T-helper 2 cell treated with Interferon-gamma antibody and Interleukin-4, amounts not matched to agents 5 μg/mL and 100 μg/mL, for 36 hours (primary cell): ENCODE measurements around the gene SLC23A1.

ENCODE experiments used
- DNase-seq: peaks from one replicate; pipeline ENCODE4 v3.0.0; 2021; ENCODE audit warnings: low spot score
- H3K27ac Mint-ChIP-seq: one replicate; pipeline ENCODE4 v1.8.0; 2021; ENCODE audit warnings: mild to moderate bottlenecking, mixed read lengths
- H3K27me3 Mint-ChIP-seq: one replicate; pipeline ENCODE4 v1.8.0; 2021; ENCODE audit warnings: low read depth, mixed read lengths
- H3K36me3 Mint-ChIP-seq: one replicate; pipeline ENCODE4 v1.8.0; 2021; ENCODE audit warnings: low read depth, mixed read lengths
- H3K4me1 Mint-ChIP-seq: one replicate; pipeline ENCODE4 v1.8.0; 2021; ENCODE audit warnings: low read depth, mixed read lengths
- H3K4me3 Mint-ChIP-seq: one replicate; pipeline ENCODE4 v1.8.0; 2022; ENCODE audit warnings: mild to moderate bottlenecking, moderate library complexity, mixed read lengths
- H3K9me3 Mint-ChIP-seq: one replicate; pipeline ENCODE4 v1.8.0; 2021; ENCODE audit warnings: mixed read lengths

The SLC23A1 gene

DNA sequence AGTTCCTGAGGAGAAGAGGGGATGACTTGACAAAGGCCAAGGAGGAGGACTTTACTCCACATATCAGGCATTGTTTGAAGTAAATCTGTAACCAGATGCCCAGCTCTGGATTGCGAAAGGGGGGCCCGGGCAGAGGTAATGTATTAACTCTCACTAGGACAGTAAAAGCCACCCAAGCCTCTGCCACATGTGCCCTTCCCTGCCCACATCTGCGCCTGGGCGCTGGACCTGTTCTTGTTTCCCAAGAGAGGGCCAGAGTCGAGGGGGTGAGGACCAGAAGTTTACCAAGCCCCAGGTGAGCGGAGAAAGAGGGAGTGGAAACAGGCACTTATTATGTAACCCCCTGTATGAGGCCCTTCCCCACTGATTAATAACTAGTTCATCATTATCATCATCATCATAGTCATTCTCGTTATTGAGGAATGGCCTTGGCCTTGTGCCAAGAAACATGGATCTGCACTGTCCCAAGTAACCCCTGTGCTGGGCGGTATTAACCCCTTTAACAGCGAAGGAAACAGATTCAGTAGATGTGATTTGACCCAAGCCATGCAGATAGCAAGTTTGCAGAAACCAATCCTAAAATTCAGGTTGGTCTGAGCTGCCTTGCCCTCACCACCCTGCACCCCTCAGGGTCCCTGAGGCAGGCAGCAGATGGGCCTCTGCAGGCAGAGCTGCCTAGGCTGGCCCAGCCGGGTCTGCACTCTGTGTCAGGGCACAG lies at the start of gene SLC23A1:
SLC23A1 (minus strand) TSS at position 23 of the 718 bp plus-strand sequence. CDS start 44 bp downstream, outside the sequence.
- no peak within 1 kb of the TSS for H3K4me3 Mint-ChIP-seq
- no peak for DNase-seq
- H3K4me1 Mint-ChIP-seq: peaks cover 36% of the 10 kb centered on the region
- H3K27me3 Mint-ChIP-seq: no peaks in the 10 kb centered on the region
- peak within 1 kb of the TSS; percentile 95 for H3K27ac Mint-ChIP-seq
- peaks cover 8% of the 10 kb centered on the region for H3K36me3 Mint-ChIP-seq
- no peaks in the 10 kb centered on the region for H3K9me3 Mint-ChIP-seq

DNA sequence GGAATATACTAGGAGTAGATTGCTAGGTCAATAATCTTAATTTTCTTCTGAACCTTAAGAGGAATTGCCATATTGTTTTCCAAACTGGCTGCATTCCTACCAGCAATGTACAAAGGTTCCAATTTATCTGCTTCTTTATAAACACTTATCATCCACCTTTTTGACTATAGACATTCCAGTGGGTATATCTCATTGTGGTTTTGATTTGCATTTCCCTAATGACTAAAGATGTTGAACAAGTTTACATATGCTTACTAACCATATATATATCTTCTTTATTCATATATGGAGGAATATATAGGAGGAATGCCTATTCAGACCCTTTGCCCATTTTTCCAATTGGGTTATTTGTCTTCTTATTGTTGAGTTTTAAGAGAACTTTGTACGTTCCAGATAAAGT lies 48.6 kb upstream of the SLC23A1 start:
- Mint-ChIP-seq H3K27ac (no peak overlapping the region), H3K9me3 (no peaks in the 10 kb centered on the region), H3K4me3 (no peak overlapping the region), H3K27me3 (no peaks in the 10 kb centered on the region), H3K36me3 (peaks cover 18% of the 10 kb centered on the region), H3K4me1 (peaks cover 9% of the 10 kb centered on the region)
- no peak for DNase-seq

DNA sequence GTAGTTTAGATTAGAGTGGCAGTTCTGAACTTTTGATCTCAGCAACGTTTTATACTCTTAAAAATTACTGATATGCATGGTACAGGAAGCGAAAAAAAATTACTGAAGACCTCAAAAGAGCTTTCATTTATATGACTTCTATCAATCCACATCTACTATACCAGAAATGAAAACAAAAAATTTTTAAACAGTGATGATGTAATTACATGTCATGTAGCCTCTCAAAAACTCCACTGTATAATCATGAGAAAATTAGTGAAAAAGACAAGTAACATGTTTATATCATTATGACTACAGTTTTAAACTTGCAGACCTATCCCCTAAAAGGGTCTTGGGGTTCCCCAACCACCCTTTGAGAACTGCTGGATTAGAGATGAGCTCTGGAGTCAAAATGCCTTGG lies 46.9 kb upstream of the SLC23A1 start:
- no peak overlapping the region for H3K4me3 Mint-ChIP-seq

DNA sequence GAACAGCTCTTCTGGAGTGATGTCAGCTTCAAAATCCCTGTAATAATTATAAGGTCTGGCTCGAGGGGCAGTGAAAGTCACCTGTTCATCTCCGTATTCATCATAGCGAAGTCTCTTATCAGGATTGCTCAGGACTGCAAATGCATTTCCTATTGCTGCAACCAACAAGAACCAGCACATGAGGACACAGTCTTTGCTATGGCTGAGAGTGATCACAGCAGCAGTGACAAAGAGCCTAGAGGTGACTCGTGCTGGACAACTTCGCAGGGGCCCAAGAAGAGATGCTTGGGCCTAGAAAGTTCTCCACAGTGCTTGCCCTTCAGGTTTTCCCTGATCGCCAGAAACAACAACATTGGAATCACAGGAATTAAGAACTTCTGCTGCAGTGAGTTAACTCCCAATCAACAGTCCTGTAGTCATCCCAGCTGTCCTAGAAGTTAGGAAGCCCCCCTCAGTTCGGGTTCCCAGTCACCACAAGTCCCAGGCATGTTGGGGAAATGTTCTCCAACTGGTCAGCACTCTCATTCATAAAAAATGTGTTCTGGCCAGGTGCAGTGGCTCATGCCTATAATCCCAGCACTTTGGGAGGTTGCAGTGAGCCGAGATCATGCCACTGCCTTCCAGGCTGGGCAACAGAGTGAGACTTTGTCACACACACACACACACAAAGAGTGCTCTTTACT lies 43.2 kb upstream of the SLC23A1 start:
- H3K36me3 Mint-ChIP-seq: peaks cover 29% of the 10 kb centered on the region
- no peak overlapping the region for H3K4me3 Mint-ChIP-seq
- no peaks in the 10 kb centered on the region for H3K9me3 Mint-ChIP-seq
- H3K27ac Mint-ChIP-seq: no peak overlapping the region
- DNase-seq: no peak
- peaks cover 13% of the 10 kb centered on the region for H3K4me1 Mint-ChIP-seq
- H3K27me3 Mint-ChIP-seq: no peaks in the 10 kb centered on the region

More for the DNA sequence above, 46.9 kb upstream of the SLC23A1 start:
- Mint-ChIP-seq H3K4me1 (peaks cover 9% of the 10 kb centered on the region), H3K27ac (no peak overlapping the region), H3K36me3 (peaks cover 20% of the 10 kb centered on the region), H3K9me3 (no peaks in the 10 kb centered on the region), H3K27me3 (no peaks in the 10 kb centered on the region)
- DNase-seq: no peak

DNA sequence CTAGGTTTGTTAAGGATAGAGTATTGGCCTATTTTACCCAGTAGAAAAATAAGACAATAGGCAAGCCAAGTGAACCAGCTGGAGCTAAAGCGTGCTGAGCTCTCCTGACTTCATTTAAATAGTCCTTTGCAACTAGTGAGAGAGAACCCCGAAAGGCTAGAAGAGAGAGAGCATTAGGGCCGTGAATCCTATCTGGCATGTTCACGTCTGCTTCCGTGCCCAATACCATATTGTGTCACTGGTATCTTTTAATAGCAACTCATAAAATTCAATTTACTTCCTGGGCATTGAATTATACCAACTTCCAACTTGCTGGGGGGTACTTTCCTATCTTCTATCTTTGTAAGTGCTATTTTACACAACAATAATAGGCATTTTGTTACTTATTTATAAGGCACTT lies 42.4 kb upstream of the SLC23A1 start:
- no peak overlapping the region for H3K4me3 Mint-ChIP-seq
- H3K4me1 Mint-ChIP-seq: peaks cover 13% of the 10 kb centered on the region
- DNase-seq: no peak
- H3K27ac Mint-ChIP-seq: no peak overlapping the region
- peaks cover 33% of the 10 kb centered on the region for H3K36me3 Mint-ChIP-seq
- no peaks in the 10 kb centered on the region for H3K9me3 Mint-ChIP-seq
- H3K27me3 Mint-ChIP-seq: no peaks in the 10 kb centered on the region

DNA sequence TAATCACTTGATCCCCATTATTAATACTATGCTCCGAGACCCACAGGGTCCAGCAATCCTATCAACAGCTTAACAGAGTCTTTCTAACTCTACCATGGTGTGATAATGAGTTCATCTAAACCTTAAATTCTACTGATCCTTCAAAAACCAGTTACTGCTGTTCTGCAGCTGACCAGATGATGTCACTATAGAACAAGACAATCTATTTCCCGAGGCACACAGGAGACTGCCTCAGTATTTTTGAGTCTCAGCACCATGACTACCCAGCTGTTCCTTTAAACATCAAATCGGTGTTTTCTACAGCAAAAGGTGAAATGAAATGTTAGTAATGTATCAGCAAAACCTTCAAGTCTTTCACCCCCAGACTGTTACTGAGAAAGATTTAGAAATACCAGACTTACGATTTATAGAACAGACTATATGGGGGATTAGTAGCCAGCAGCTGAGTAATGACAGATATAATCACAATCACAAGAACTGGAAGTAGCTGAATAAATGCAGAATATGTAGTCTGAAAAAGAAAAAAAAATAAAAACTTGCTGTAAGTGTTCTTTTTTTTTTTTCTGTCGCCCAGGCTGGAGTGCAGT lies 39.3 kb upstream of the SLC23A1 start:
- peaks cover 13% of the 10 kb centered on the region for H3K4me1 Mint-ChIP-seq
- H3K27ac Mint-ChIP-seq: peak overlapping the region; percentile 24
- H3K9me3 Mint-ChIP-seq: no peaks in the 10 kb centered on the region
- DNase-seq: peak; percentile 52
- H3K4me3 Mint-ChIP-seq: no peak overlapping the region
- peaks cover 29% of the 10 kb centered on the region for H3K36me3 Mint-ChIP-seq
- no peaks in the 10 kb centered on the region for H3K27me3 Mint-ChIP-seq

DNA sequence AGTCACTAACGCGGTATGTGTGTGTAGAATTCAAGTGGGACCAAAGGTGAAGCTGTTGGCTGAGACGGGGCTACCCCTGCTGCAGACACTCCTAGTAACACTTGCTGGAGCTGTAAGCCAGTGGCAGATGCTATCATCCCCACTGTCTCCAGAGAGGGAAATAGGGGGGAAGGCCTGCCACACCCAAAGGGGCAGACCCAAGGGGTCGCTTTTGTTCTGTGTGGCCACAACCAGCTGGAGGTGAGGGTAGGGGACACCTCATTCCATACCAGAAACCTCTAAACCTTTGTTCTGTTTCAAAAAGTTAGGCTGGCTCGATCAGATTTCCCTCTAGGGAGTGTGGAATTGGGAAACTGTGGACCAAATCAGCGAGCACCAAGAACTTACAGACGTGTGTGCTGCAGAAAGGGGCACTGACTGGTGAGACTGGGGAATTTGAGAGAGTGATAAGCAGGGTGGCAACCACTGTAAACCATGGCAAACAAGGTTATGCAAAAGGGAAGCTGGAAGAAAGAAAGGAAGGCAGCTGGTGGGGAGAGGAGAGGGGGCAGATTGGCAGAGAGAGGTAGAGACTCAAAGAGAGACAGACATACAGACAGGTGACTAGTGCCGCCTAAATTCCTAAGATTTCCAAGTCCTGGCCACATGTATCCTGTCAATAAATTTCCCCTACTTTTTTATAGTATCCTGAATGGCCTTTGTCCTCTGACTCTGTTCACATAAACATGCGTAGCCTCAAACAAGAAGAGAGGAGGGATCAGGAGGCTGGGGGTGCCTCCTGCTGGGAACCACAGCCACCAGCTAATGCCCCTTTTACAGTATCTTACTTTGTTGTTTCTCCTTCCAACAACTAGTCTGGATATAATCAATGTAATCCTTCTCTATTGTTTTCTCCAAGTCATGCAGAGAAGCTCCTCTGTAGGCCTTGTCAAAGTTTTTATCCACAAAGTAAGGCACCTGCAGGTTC lies 36.4 kb upstream of the SLC23A1 start:
- H3K4me1 Mint-ChIP-seq: peaks cover 36% of the 10 kb centered on the region
- no peak overlapping the region for H3K4me3 Mint-ChIP-seq
- DNase-seq: no peak
- H3K27me3 Mint-ChIP-seq: no peaks in the 10 kb centered on the region
- H3K9me3 Mint-ChIP-seq: no peaks in the 10 kb centered on the region
- H3K36me3 Mint-ChIP-seq: peaks cover 23% of the 10 kb centered on the region
- no peak overlapping the region for H3K27ac Mint-ChIP-seq

DNA sequence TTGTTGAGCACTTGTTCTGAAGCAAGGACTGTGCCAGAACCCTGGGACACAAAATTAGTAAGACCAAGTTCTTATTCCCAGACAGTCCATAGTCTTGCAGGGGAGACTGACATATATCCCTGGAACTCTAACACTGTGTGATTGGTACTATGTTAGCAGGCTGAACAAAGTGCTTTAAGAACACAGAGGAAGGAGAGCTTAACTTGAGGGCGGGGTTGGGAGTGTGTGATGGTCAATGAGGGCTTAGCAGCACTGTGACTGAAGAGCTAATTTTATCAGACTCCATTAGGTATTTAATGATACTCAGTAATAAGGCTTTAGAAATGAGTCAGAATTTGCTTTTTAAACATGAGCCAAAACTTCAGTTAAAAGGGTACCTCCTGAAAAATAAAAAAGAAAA lies 35.7 kb upstream of the SLC23A1 start:
- peaks cover 42% of the 10 kb centered on the region for H3K4me1 Mint-ChIP-seq
- H3K27me3 Mint-ChIP-seq: no peaks in the 10 kb centered on the region
- peaks cover 23% of the 10 kb centered on the region for H3K36me3 Mint-ChIP-seq
- no peak overlapping the region for H3K4me3 Mint-ChIP-seq
- H3K9me3 Mint-ChIP-seq: no peaks in the 10 kb centered on the region
- no peak for DNase-seq
- no peak overlapping the region for H3K27ac Mint-ChIP-seq

DNA sequence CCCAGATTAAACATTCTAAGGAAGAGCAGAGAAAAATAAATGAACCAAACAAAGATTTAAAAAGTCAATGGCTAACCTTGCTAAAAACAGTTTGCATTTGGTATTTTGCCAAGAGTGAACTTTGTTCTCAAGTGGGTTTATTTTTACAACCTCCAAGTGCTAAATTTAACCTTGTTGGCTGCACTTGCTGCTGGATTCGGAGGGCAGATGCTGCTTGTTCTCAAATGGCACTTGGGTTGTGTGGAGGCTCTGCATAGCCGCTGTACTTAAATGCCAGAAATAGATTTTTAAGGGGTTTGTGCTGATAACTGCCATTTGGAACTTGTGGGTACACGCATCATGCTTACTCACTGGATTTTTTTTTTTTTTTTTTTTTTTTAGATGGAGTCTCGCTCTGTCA lies 34.1 kb upstream of the SLC23A1 start:
- H3K27me3 Mint-ChIP-seq: no peaks in the 10 kb centered on the region
- H3K9me3 Mint-ChIP-seq: no peaks in the 10 kb centered on the region
- peak; percentile 15 for DNase-seq
- no peak overlapping the region for H3K4me3 Mint-ChIP-seq
- peak overlapping the region; percentile 14 for H3K27ac Mint-ChIP-seq
- H3K36me3 Mint-ChIP-seq: peaks cover 16% of the 10 kb centered on the region
- H3K4me1 Mint-ChIP-seq: peaks cover 51% of the 10 kb centered on the region

DNA sequence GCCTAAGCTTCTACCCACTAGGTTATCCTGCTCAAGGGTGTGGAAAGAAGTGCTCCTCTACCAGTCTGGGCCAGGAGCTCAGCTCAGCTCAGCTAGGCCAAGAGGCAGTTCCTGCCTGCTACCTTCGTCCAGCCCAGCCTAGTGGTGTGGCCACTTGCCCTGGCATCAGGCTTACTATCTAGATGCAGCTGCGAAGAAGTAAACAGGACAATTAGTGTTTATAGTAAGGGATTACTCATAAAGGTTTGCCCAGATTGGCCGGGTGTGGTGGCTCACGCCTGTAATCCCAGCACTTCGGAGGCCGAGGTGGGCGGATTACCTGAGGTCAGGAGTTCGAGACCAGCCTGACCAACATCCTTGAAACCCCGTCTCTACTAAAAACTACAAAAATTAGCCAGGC lies 33.6 kb upstream of the SLC23A1 start:
- Mint-ChIP-seq H3K27ac (peak overlapping the region; percentile 89), H3K36me3 (peaks cover 18% of the 10 kb centered on the region), H3K9me3 (no peaks in the 10 kb centered on the region), H3K4me1 (peaks cover 51% of the 10 kb centered on the region), H3K27me3 (no peaks in the 10 kb centered on the region), H3K4me3 (no peak overlapping the region)
- DNase-seq: no peak

DNA sequence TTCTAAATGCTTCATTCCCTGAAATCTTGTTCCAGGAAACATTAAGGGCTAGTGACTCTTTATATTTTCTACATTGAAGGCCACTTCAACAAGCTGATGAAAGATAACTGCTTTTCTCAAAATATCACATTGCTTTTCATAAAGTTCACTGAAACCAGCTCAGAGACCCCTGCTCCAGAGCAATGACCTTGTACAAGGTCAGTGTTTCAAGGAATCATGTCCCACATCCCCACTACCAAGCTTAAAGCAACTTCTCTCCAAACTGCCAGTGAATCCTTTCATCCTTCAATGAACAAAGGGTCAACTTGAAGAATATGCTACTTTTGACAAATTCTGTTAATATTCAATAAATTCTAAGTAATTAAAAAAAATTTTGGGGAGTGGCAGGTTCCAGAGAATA lies 32.8 kb upstream of the SLC23A1 start:
- H3K9me3 Mint-ChIP-seq: no peaks in the 10 kb centered on the region
- peak overlapping the region; percentile 89 for H3K27ac Mint-ChIP-seq
- DNase-seq: no peak
- H3K27me3 Mint-ChIP-seq: no peaks in the 10 kb centered on the region
- peak overlapping the region; percentile 71 for H3K4me3 Mint-ChIP-seq
- H3K4me1 Mint-ChIP-seq: peaks cover 54% of the 10 kb centered on the region
- peaks cover 17% of the 10 kb centered on the region for H3K36me3 Mint-ChIP-seq

DNA sequence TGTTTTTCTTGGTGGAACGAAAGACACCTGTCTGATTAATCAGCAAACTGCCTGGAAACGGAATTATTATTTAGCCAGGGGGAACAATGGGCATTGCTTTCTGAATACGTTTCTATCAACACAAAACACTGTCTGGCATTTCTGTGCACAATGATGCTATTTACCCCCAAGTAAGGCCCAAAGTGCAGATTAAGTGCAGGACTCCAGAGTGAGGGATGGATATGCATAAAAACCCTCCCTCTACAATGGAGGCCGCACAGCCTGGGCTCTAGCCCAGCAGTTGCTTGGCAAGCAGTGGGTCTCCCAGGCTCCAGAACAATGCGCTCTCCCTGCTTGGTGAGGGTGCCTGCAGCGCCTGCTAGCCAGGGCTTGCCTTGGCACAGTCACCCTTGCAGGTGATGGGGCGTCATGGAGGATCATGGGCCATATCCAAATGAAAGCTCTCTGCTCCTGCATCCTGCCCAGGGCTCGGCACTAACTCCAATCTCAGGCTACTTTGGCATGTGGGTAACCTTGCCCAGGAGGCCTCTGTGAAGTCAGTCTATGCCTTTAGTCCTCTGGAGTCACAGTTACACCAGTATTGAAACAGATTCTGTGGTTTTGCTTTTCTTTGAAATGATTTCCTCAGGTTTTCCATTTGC lies 32.2 kb upstream of the SLC23A1 start:
- Mint-ChIP-seq H3K27ac (peak overlapping the region; percentile 89), H3K4me3 (peak overlapping the region; percentile 71), H3K9me3 (no peaks in the 10 kb centered on the region), H3K27me3 (no peaks in the 10 kb centered on the region), H3K36me3 (peaks cover 15% of the 10 kb centered on the region), H3K4me1 (peaks cover 54% of the 10 kb centered on the region)
- DNase-seq: peak; percentile 66

DNA sequence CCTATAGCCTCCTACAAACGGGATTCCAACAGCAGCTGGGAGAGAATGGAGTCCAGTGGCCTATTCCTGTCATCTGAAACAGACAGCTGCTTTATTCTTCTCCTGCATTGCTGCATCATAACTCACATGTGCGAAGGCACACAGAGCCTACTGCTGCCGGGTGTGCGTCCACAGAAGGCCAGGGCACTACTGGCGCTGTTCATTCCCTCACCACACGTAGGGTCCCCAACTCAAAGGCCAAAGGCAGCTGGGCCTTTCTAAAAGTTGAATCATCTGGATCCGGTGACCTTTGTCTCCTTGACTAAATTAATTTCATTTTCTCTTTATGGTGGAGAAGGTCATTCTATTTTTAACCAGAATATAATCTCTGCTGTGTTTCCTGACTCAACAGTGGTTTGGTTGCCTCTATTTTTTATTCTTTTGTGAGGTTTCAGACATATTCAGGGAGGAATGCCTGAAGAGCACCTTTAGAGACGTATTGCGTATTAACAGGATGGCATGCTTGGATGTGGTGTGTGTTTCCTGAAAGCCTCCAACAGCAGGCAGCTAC lies 31.6 kb upstream of the SLC23A1 start:
- peaks cover 54% of the 10 kb centered on the region for H3K4me1 Mint-ChIP-seq
- peak overlapping the region; percentile 89 for H3K27ac Mint-ChIP-seq
- no peaks in the 10 kb centered on the region for H3K9me3 Mint-ChIP-seq
- peaks cover 14% of the 10 kb centered on the region for H3K36me3 Mint-ChIP-seq
- H3K27me3 Mint-ChIP-seq: no peaks in the 10 kb centered on the region
- peak; percentile 31 for DNase-seq
- peak overlapping the region; percentile 71 for H3K4me3 Mint-ChIP-seq
